ENCODE data around the gene ZBTB4. TPM values are rescaled to one million over a fixed set of nuclear protein-coding genes. Genes with fewer than 3 reads are reported as not detected.

The ZBTB4 gene
- total and polyA plus RNA-seq, 2 experiments from 2014 or later = 3.6 to 11.2 TPM

DNA sequence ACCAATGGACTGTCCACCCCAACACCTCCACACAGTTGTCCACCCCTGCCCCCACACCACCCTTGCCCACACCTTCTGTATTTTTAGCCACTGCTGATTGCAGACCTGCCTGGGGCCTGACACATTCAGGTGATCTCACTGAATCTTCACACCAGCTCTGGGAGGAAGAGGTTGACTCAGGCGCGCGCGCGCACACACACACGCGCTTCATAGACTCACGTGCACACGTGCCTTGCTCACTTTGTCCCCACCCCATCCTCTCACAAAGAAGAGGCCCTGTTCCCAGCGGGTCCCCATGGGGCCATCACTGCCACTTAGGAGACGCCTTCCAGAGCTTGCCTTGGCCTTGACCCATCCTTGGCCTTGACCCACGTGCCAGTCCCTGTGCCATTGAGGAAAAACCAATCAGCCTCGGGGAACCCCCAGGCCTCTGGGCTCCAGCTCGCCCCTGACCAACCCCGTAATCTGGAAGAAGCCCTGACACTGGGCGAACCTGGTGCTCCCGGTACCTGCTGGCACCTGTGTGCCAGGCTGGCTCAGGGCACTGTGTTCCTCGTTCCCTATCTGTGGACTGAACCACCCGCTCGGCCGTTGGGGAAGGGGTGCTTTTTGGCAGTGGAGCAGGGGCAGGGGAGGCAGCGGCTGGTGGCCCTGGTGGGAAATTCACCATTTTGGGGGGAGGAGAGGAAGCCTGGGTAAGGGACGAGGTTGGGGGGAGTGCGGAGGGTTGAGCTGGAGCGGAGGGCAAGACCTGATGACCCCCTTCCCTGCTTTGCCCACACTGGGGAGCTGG lies 68.6 kb downstream of the ZBTB4 start:
- Mint-ChIP-seq H3K27ac (no peak overlapping the region; the same call in 1 of the 2 replicates), H3K4me1 (peaks cover 33% of the 10 kb centered on the region), H3K9me3 (no peaks in the 10 kb centered on the region), H3K36me3 (ENCODE audit: low read depth) (peaks cover 28% of the 10 kb centered on the region), H3K27me3 (ENCODE audit: insufficient read depth, low read depth, poor library complexity) (peaks cover 16% of the 10 kb centered on the region), H3K4me3 (no peak overlapping the region)
- Histone ChIP-seq H3K9me2 (ENCODE audit: insufficient read depth) (no peaks in the 10 kb centered on the region), H3K4me2 (no peak overlapping the region), H3K27me3 (ENCODE audit: insufficient read depth) (no peaks in the 10 kb centered on the region), H3K36me3 (ENCODE audit: insufficient read depth) (no peaks in the 10 kb centered on the region; the same call in 1 of the 2 replicates), H3F3A (replicated peaks; ENCODE audit: low read depth) (peaks cover 10% of the 10 kb centered on the region), H3K27ac (ENCODE audit: low read depth) (no peak overlapping the region), H2AFZ (no peak overlapping the region), H3K4me1 (ENCODE audit: insufficient read depth) (peaks cover 19% of the 10 kb centered on the region), H4K20me1 (replicated peaks; ENCODE audit: insufficient read depth) (no peaks in the 10 kb centered on the region; the same call in 1 of the 2 replicates), H3K4me3 (no peak overlapping the region), H3K79me2 (replicated peaks; ENCODE audit: insufficient read depth) (peaks cover 5% of the 10 kb centered on the region; the same call in 1 of the 2 replicates)
- no peak for ATAC-seq
- DNase-seq (ENCODE audit: low spot score) = no peak
- TF ChIP-seq NANOG (IDR thresholded peaks at IDR 0.05; ENCODE audit: borderline replicate concordance) = no peak
- TF ChIP-seq, protein P1, sequence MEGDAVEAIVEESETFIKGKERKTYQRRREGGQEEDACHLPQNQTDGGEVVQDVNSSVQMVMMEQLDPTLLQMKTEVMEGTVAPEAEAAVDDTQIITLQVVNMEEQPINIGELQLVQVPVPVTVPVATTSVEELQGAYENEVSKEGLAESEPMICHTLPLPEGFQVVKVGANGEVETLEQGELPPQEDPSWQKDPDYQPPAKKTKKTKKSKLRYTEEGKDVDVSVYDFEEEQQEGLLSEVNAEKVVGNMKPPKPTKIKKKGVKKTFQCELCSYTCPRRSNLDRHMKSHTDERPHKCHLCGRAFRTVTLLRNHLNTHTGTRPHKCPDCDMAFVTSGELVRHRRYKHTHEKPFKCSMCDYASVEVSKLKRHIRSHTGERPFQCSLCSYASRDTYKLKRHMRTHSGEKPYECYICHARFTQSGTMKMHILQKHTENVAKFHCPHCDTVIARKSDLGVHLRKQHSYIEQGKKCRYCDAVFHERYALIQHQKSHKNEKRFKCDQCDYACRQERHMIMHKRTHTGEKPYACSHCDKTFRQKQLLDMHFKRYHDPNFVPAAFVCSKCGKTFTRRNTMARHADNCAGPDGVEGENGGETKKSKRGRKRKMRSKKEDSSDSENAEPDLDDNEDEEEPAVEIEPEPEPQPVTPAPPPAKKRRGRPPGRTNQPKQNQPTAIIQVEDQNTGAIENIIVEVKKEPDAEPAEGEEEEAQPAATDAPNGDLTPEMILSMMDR (conservative IDR thresholded peaks at IDR 0.05; ENCODE audit: low read depth in 2 of 2) = no peak

DNA sequence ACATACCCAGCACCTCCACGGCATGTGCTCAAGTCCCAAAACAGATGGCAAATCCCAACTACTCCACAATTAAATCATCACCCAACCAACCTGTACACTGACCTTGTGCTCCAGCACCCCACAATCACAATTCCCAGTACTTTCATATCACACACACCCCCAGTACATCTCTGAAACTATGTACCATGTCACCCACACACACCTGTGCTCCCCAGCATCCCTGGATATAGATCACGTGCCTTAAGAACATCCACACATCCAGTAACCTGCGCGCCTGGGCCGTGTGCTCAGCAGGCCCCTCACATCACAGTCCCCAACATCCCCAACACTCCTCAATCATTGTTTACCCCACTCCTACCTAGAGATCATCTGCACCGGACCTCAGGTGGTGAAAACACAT lies 69.7 kb downstream of the ZBTB4 start:
- Mint-ChIP-seq H3K4me1 (peaks cover 36% of the 10 kb centered on the region), H3K9me3 (no peaks in the 10 kb centered on the region), H3K27me3 (ENCODE audit: insufficient read depth, low read depth, poor library complexity) (peaks cover 13% of the 10 kb centered on the region), H3K4me3 (no peak overlapping the region; the same call in 2 of the 3 replicates), H3K36me3 (ENCODE audit: low read depth) (peaks cover 21% of the 10 kb centered on the region), H3K27ac (no peak overlapping the region)
- Histone ChIP-seq H3F3A (replicated peaks; ENCODE audit: low read depth) (peaks cover 13% of the 10 kb centered on the region), H3K4me3 (no peak overlapping the region), H2AFZ (no peak overlapping the region), H3K36me3 (ENCODE audit: insufficient read depth) (no peaks in the 10 kb centered on the region; the same call in 1 of the 2 replicates), H4K20me1 (replicated peaks; ENCODE audit: insufficient read depth) (no peaks in the 10 kb centered on the region; the same call in 1 of the 2 replicates), H3K4me1 (ENCODE audit: insufficient read depth) (peaks cover 22% of the 10 kb centered on the region), H3K4me2 (no peak overlapping the region), H3K79me2 (replicated peaks; ENCODE audit: insufficient read depth) (peaks cover 8% of the 10 kb centered on the region; the same call in 1 of the 2 replicates), H3K27ac (ENCODE audit: low read depth) (no peak overlapping the region), H3K9me2 (ENCODE audit: insufficient read depth) (no peaks in the 10 kb centered on the region), H3K27me3 (ENCODE audit: insufficient read depth) (no peaks in the 10 kb centered on the region)
- ATAC-seq (no peak), DNase-seq (ENCODE audit: low spot score) (no peak)
- TF ChIP-seq JUNB (IDR thresholded peaks at IDR 0.05; ENCODE audit: unreplicated experiment) = no peak
- TF ChIP-seq NANOG (IDR thresholded peaks at IDR 0.05; ENCODE audit: borderline replicate concordance) = no peak
- TF ChIP-seq ZNF331 (CRISPR knock-in tag; IDR thresholded peaks at IDR 0.05; ENCODE audit: low read depth) = no peak
- no peak for TF ChIP-seq STAT1 (IDR thresholded peaks at IDR 0.05; ENCODE audit: unreplicated experiment)
- TF ChIP-seq EZH2 (IDR thresholded peaks at IDR 0.05; ENCODE audit: low read depth, unreplicated experiment) = no peak
- TF ChIP-seq, protein P2, sequence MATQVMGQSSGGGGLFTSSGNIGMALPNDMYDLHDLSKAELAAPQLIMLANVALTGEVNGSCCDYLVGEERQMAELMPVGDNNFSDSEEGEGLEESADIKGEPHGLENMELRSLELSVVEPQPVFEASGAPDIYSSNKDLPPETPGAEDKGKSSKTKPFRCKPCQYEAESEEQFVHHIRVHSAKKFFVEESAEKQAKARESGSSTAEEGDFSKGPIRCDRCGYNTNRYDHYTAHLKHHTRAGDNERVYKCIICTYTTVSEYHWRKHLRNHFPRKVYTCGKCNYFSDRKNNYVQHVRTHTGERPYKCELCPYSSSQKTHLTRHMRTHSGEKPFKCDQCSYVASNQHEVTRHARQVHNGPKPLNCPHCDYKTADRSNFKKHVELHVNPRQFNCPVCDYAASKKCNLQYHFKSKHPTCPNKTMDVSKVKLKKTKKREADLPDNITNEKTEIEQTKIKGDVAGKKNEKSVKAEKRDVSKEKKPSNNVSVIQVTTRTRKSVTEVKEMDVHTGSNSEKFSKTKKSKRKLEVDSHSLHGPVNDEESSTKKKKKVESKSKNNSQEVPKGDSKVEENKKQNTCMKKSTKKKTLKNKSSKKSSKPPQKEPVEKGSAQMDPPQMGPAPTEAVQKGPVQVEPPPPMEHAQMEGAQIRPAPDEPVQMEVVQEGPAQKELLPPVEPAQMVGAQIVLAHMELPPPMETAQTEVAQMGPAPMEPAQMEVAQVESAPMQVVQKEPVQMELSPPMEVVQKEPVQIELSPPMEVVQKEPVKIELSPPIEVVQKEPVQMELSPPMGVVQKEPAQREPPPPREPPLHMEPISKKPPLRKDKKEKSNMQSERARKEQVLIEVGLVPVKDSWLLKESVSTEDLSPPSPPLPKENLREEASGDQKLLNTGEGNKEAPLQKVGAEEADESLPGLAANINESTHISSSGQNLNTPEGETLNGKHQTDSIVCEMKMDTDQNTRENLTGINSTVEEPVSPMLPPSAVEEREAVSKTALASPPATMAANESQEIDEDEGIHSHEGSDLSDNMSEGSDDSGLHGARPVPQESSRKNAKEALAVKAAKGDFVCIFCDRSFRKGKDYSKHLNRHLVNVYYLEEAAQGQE (IDR thresholded peaks at IDR 0.05; ENCODE audit: unreplicated experiment) = no peak
- TF ChIP-seq, protein P3, sequence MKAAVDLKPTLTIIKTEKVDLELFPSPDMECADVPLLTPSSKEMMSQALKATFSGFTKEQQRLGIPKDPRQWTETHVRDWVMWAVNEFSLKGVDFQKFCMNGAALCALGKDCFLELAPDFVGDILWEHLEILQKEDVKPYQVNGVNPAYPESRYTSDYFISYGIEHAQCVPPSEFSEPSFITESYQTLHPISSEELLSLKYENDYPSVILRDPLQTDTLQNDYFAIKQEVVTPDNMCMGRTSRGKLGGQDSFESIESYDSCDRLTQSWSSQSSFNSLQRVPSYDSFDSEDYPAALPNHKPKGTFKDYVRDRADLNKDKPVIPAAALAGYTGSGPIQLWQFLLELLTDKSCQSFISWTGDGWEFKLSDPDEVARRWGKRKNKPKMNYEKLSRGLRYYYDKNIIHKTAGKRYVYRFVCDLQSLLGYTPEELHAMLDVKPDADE (IDR thresholded peaks at IDR 0.05) = no peak
- TF ChIP-seq, protein P1 (conservative IDR thresholded peaks at IDR 0.05; ENCODE audit: low read depth in 2 of 2) = no peak
- no peak for TF ChIP-seq CREB1 (CRISPR knock-in tag; IDR thresholded peaks at IDR 0.05; ENCODE audit: low read depth)
- TF ChIP-seq POLR2AphosphoS5 (IDR thresholded peaks at IDR 0.05; ENCODE audit: low read depth) = no peak
- no peak for TF ChIP-seq EZH2phosphoT487 (IDR thresholded peaks at IDR 0.05; ENCODE audit: unreplicated experiment)
